NOMO-1 treated with DMSO at 0.1 percent for 48 hours (cell line): ENCODE results near the gene HTR1B.

Source experiments
- DNase-seq: peaks from one replicate; lab custom pipeline; 2025; ENCODE audit not compliant: unreplicated experiment; lab: John Stamatoyannopoulos, UW

Gene HTR1B

DNA sequence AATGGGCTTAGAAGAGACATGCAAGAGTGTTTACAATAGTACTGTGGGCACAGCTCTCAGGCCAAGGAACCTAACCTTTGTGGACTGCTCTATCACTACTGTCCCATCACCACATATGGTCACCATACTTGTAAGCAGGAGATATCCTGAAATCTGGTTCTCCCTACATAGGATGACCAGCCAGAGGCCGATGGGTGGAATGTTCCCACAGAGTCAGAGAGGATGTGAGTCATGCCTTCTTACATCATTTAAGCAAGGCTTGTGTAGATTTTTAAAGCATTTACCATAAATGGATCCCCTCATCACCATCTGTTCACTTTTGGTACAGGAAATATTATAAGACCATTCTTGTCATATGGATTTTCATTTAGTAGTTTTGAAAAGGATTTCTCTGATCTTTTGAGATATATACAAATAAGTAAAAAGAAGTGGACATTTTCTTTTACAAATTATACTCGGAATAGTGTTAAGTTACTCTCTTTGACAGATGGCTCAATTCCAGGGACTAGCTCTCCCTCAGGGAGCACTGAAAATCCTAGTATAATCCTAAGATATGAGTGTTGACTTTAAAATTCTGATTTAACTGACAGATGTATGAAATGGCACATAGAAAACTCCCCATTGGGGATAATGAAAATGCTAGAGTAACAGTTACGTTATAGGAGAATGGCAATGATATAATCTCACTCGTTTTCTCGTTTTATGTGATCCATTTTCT, 6.6 kb downstream of the HTR1B start:
- DNase-seq, result no peak

GRCh38 chr6:77455271-77455670, 8.0 kb downstream of the HTR1B start:
- DNase-seq, result no peak

DNA sequence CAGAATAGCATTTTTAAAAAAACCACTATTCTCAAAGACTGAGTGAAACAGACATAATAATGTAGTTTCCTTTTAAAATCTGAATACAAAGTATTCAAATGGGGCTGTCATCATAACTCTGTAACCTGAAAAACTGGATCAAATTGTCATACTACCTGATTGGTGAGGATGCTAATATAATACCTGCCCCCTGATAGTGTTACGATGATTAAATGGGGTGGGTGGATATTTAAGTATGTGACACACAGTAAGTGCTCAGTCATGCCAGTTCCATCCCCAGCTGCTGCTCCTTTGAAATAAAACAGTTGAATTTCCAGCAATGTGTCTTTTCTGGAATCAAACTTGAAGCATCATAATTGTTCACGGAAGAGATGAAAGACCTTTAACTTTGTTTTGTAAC, 8.9 kb downstream of the HTR1B start:
- no peak for DNase-seq

GRCh38 chr6:77451466-77451865, 11.8 kb downstream of the HTR1B start:
- no peak for DNase-seq

GRCh38 chr6:77450924-77451323, 12.4 kb downstream of the HTR1B start:
- no peak for DNase-seq

DNA sequence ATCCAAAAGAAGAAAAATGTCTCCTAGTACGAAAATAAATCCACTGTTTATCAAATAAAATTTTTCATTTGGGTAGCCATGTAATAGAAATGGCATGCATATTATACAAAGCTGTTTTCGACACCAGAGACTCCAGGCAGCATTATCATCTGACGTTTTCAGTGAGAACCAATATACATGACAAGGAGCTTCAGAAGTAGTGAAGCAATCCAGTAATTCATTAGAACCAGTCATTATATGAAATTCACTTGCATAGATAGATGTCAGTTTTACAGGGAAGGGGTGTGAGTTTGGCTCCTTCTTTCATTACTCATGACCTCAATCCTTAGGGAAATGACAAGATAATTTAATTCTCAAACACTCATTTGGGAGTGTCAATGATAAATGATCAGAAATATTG, 14.7 kb downstream of the HTR1B start:
- no peak for DNase-seq

DNA sequence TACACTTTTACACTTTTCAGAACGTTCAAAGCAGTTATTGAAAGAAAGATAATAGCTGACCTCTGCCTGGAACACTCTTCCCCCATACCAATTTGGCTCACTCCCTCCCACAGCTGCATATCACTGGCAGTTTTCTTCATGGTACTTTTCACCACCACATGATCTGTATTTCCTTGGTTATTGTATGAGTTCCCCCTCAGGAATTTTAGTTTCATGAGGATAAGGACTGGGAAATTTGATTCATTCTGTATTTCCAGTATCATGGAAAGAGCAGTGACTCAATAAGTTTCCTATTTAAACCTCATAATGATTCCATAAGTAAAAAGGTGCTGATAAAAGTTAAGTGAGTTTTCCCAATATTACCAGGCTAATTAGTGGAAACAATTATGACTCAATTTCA, 16.0 kb downstream of the HTR1B start:
- no peak for DNase-seq

- no peak for DNase-seq
Observed at GRCh38 chr6:77446249-77446648, 17.0 kb downstream of the HTR1B start.

DNA sequence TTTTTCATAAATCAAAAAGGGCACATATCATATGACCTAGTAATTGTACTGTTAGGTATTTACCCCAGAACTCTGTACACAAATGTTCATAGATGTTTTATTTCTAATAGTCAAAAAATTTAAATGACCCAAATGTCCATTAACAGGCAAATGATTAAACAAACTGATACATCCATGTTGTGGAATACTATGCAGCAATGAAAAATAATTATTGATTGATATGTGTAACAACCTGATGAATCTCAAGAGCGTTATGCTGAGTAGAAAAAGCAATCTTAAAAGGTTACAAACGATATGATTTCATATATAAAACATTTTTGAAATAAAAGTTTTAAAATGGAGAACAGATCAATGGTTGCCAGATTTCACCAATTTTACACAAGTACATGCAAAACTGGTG, 18.1 kb downstream of the HTR1B start:
- no peak for DNase-seq

GRCh38 chr6:77440206-77440976, 22.9 kb downstream of the HTR1B start:
- no peak for DNase-seq

- DNase-seq, result no peak
Observed at GRCh38 chr6:77433888-77434287, 29.4 kb downstream of the HTR1B start.

GRCh38 chr6:77430504-77430903, 32.8 kb downstream of the HTR1B start:
- DNase-seq, result no peak

GRCh38 chr6:77425671-77426070, 37.6 kb downstream of the HTR1B start:
- no peak for DNase-seq

DNA sequence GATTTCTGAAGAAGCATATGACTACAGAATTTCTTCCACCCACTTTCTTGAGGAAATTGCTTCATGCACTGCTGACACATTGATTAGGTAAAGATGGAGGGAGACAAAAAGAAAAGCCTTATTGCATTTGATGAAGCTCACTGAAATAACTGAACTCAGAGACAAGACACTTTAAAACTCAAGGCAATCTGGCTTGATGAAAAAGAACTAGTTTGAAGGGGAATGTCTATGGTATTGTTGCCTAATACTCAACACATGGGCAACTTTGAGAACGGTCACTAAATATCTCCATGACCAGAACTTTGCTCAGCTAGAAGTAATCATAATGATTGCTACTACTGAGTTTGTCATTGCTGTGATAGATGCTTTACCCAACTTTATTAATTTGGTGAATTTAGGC, 38.1 kb downstream of the HTR1B start:
- DNase-seq, result no peak

DNA sequence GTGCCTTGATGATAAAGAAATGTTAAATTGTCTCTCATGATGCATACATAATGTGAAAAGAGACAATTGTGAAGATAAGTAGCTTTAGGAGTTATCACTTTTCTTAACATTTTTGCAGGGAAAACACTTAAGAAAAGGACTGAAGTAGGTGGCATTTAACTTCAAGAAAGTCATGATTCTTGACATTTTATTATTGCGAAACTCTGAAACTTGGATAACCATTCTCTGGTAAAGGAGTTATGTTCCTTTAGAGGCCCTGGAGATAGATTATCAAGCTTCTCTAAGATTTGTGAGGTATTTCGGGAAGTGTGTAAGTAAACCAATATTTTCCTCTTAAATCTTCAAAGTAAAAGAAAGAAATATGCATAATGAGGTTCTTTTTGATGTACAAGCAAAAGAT, 38.5 kb downstream of the HTR1B start:
- no peak for DNase-seq

DNA sequence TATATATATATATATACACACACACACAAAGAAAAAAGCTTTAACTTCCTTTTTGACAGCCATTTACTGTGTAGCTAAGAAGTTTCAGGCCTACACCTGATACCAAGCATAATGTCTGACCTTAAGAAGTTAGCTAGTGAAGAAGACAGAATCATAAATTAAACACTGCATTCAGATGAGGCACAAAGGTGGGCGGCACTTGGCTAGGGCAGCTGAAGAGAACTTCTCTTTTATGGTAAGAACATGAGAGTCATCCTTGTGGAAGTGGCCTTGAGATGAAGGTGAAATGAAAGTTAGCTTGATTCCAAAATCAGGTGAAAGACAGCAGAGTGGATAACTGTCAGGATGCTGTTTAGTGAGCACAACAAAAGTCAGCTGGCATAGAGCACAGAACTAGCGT, 46.5 kb downstream of the HTR1B start:
- no peak for DNase-seq

GRCh38 chr6:77415706-77416105, 47.6 kb downstream of the HTR1B start:
- DNase-seq, result no peak
